Measurements from ENCODE around the gene SCAMP4.

Gene SCAMP4

GRCh38 chr19:1921825-1922224 is 16.6 kb downstream of the SCAMP4 start:
- no peak overlapping the region for H4K8ac ChIP-seq (ENCODE audit: low read depth, low read length)
- H3K79me1 ChIP-seq (ENCODE audit: low read length) = no peaks in the 10 kb centered on the region
- no peak overlapping the region for H2BK120ac ChIP-seq (ENCODE audit: low read depth, low read length)
- H4K5ac ChIP-seq (ENCODE audit: low read length) = no peak overlapping the region
- H3K27ac ChIP-seq (ENCODE audit: low read depth, low read length) = no peak overlapping the region
- no peak overlapping the region for H2BK15ac ChIP-seq (replicated peaks; ENCODE audit: low read depth)
- H3K56ac ChIP-seq (ENCODE audit: low read length) = no peak overlapping the region
- peaks cover 8% of the 10 kb centered on the region for H3K36me3 ChIP-seq (ENCODE audit: control insufficient read depth, insufficient read depth, low read length)
- H3K27me3 ChIP-seq (ENCODE audit: insufficient read depth, low read length, poor library complexity) = no peaks in the 10 kb centered on the region
- H3K9ac ChIP-seq (ENCODE audit: low read length) = no peak overlapping the region
- no peaks in the 10 kb centered on the region for H3K79me2 ChIP-seq (ENCODE audit: control insufficient read depth, insufficient read depth, low read length)
- no peak overlapping the region for H3K18ac ChIP-seq (ENCODE audit: low read length)
- H3K4me1 ChIP-seq (ENCODE audit: control insufficient read depth, low read depth, low read length) = no peaks in the 10 kb centered on the region
- H3K4me3 ChIP-seq (ENCODE audit: low read length) = no peak overlapping the region
- no peak overlapping the region for H3K4ac ChIP-seq (ENCODE audit: low read depth, low read length)
- no peak for DNase-seq
- no peak overlapping the region for H2AK5ac ChIP-seq (ENCODE audit: low read length)
- no peak overlapping the region for H3K23ac ChIP-seq (ENCODE audit: low read length)
- H3K4me2 ChIP-seq (ENCODE audit: low read length) = no peak overlapping the region
- WGBS (ENCODE audit: extremely low coverage, insufficient coverage, low lambda C conversion rate) = no CpG with 5 or more reads among the region's 15 CpGs
- no peak overlapping the region for H2BK5ac ChIP-seq (ENCODE audit: low read length)

GRCh38 chr19:1922803-1923202 is 17.6 kb downstream of the SCAMP4 start:
- Histone ChIP-seq H3K4me2 (ENCODE audit: low read length) (no peak overlapping the region), H3K4me3 (ENCODE audit: low read length) (no peak overlapping the region), H3K79me2 (ENCODE audit: control insufficient read depth, insufficient read depth, low read length) (no peaks in the 10 kb centered on the region), H4K8ac (ENCODE audit: low read depth, low read length) (no peak overlapping the region), H2BK15ac (replicated peaks; ENCODE audit: low read depth) (no peak overlapping the region), H3K4me1 (ENCODE audit: control insufficient read depth, low read depth, low read length) (no peaks in the 10 kb centered on the region), H3K27ac (ENCODE audit: low read depth, low read length) (no peak overlapping the region), H3K4ac (ENCODE audit: low read depth, low read length) (no peak overlapping the region), H3K9ac (ENCODE audit: low read length) (no peak overlapping the region), H3K18ac (ENCODE audit: low read length) (no peak overlapping the region), H2AK5ac (ENCODE audit: low read length) (no peak overlapping the region), H3K27me3 (ENCODE audit: insufficient read depth, low read length, poor library complexity) (no peaks in the 10 kb centered on the region), H3K56ac (ENCODE audit: low read length) (no peak overlapping the region), H2BK5ac (ENCODE audit: low read length) (no peak overlapping the region), H3K23ac (ENCODE audit: low read length) (no peak overlapping the region), H3K79me1 (ENCODE audit: low read length) (no peaks in the 10 kb centered on the region), H4K5ac (ENCODE audit: low read length) (no peak overlapping the region), H3K36me3 (ENCODE audit: control insufficient read depth, insufficient read depth, low read length) (peaks cover 8% of the 10 kb centered on the region), H2BK120ac (ENCODE audit: low read depth, low read length) (no peak overlapping the region)
- no CpG with 5 or more reads among the region's 23 CpGs for WGBS (ENCODE audit: extremely low coverage, insufficient coverage, low lambda C conversion rate)
- no peak for DNase-seq

- no peak overlapping the region for H2AK5ac ChIP-seq (ENCODE audit: low read length)
- no peak overlapping the region for H2BK5ac ChIP-seq (ENCODE audit: low read length)
- WGBS (ENCODE audit: extremely low coverage, insufficient coverage, low lambda C conversion rate) = no CpG with 5 or more reads among the region's 8 CpGs
- no peak overlapping the region for H2BK15ac ChIP-seq (replicated peaks; ENCODE audit: low read depth)
- no peak overlapping the region for H3K56ac ChIP-seq (ENCODE audit: low read length)
- no peak for DNase-seq
- no peak overlapping the region for H3K4ac ChIP-seq (ENCODE audit: low read depth, low read length)
- no peak overlapping the region for H3K4me3 ChIP-seq (ENCODE audit: low read length)
- H3K4me2 ChIP-seq (ENCODE audit: low read length) = no peak overlapping the region
- H3K79me2 ChIP-seq (ENCODE audit: control insufficient read depth, insufficient read depth, low read length) = no peaks in the 10 kb centered on the region
- H4K8ac ChIP-seq (ENCODE audit: low read depth, low read length) = no peak overlapping the region
- H2BK120ac ChIP-seq (ENCODE audit: low read depth, low read length) = no peak overlapping the region
- H4K5ac ChIP-seq (ENCODE audit: low read length) = no peak overlapping the region
- no peaks in the 10 kb centered on the region for H3K79me1 ChIP-seq (ENCODE audit: low read length)
- no peak overlapping the region for H3K9ac ChIP-seq (ENCODE audit: low read length)
- no peaks in the 10 kb centered on the region for H3K4me1 ChIP-seq (ENCODE audit: control insufficient read depth, low read depth, low read length)
- H3K27ac ChIP-seq (ENCODE audit: low read depth, low read length) = no peak overlapping the region
- H3K27me3 ChIP-seq (ENCODE audit: insufficient read depth, low read length, poor library complexity) = no peaks in the 10 kb centered on the region
- H3K23ac ChIP-seq (ENCODE audit: low read length) = no peak overlapping the region
- no peak overlapping the region for H3K18ac ChIP-seq (ENCODE audit: low read length)
- peaks cover 8% of the 10 kb centered on the region for H3K36me3 ChIP-seq (ENCODE audit: control insufficient read depth, insufficient read depth, low read length)
These were observed 18.1 kb downstream of the SCAMP4 start for GRCh38 chr19:1923319-1923718.

GRCh38 chr19:1924320-1924961 is 19.2 kb downstream of the SCAMP4 start:
- WGBS (ENCODE audit: extremely low coverage, insufficient coverage, low lambda C conversion rate) = no CpG with 5 or more reads among the region's 35 CpGs
- Histone ChIP-seq H2AK5ac (ENCODE audit: low read length) (no peak overlapping the region), H3K56ac (ENCODE audit: low read length) (no peak overlapping the region), H2BK15ac (replicated peaks; ENCODE audit: low read depth) (no peak overlapping the region), H2BK5ac (ENCODE audit: low read length) (no peak overlapping the region), H3K79me2 (ENCODE audit: control insufficient read depth, insufficient read depth, low read length) (no peaks in the 10 kb centered on the region), H3K36me3 (ENCODE audit: control insufficient read depth, insufficient read depth, low read length) (peaks cover 6% of the 10 kb centered on the region), H3K4me3 (ENCODE audit: low read length) (no peak overlapping the region), H3K27ac (ENCODE audit: low read depth, low read length) (no peak overlapping the region), H3K27me3 (ENCODE audit: insufficient read depth, low read length, poor library complexity) (no peaks in the 10 kb centered on the region), H3K18ac (ENCODE audit: low read length) (no peak overlapping the region), H4K5ac (ENCODE audit: low read length) (no peak overlapping the region), H4K8ac (ENCODE audit: low read depth, low read length) (no peak overlapping the region), H3K9ac (ENCODE audit: low read length) (no peak overlapping the region), H3K4me2 (ENCODE audit: low read length) (no peak overlapping the region), H3K23ac (ENCODE audit: low read length) (no peak overlapping the region), H3K4ac (ENCODE audit: low read depth, low read length) (no peak overlapping the region), H3K4me1 (ENCODE audit: control insufficient read depth, low read depth, low read length) (no peaks in the 10 kb centered on the region), H3K79me1 (ENCODE audit: low read length) (no peaks in the 10 kb centered on the region), H2BK120ac (ENCODE audit: low read depth, low read length) (no peak overlapping the region)
- no peak for DNase-seq

- Histone ChIP-seq H3K4ac (ENCODE audit: low read depth, low read length) (no peak overlapping the region), H4K5ac (ENCODE audit: low read length) (no peak overlapping the region), H2BK120ac (ENCODE audit: low read depth, low read length) (no peak overlapping the region), H3K79me1 (ENCODE audit: low read length) (no peaks in the 10 kb centered on the region), H3K27me3 (ENCODE audit: insufficient read depth, low read length, poor library complexity) (no peaks in the 10 kb centered on the region), H3K4me3 (ENCODE audit: low read length) (no peak overlapping the region), H2BK5ac (ENCODE audit: low read length) (no peak overlapping the region), H3K4me1 (ENCODE audit: control insufficient read depth, low read depth, low read length) (no peaks in the 10 kb centered on the region), H3K79me2 (ENCODE audit: control insufficient read depth, insufficient read depth, low read length) (no peaks in the 10 kb centered on the region), H3K4me2 (ENCODE audit: low read length) (no peak overlapping the region), H2BK15ac (replicated peaks; ENCODE audit: low read depth) (no peak overlapping the region), H3K23ac (ENCODE audit: low read length) (no peak overlapping the region), H2AK5ac (ENCODE audit: low read length) (no peak overlapping the region), H3K9ac (ENCODE audit: low read length) (no peak overlapping the region), H3K36me3 (ENCODE audit: control insufficient read depth, insufficient read depth, low read length) (peaks cover 6% of the 10 kb centered on the region), H3K18ac (ENCODE audit: low read length) (no peak overlapping the region), H3K27ac (ENCODE audit: low read depth, low read length) (no peak overlapping the region), H3K56ac (ENCODE audit: low read length) (no peak overlapping the region), H4K8ac (ENCODE audit: low read depth, low read length) (no peak overlapping the region)
- no CpG with 5 or more reads among the region's 16 CpGs for WGBS (ENCODE audit: extremely low coverage, insufficient coverage, low lambda C conversion rate)
- DNase-seq = no peak
These were observed 20.3 kb downstream of the SCAMP4 start for GRCh38 chr19:1925544-1925943.
